ENCODE measurements around the gene NUMBL. TPM values are rescaled to one million over a fixed set of nuclear protein-coding genes. Genes with fewer than 3 reads are reported as not detected.

Gene NUMBL
- total and polyA plus RNA-seq, 9 of the 15 experiments (the other 6 are each of a cell fraction or from before 2014, with no cell fraction given): 0.39 to 38.6 (median 6.6) TPM

GRCh38 chr19:40690693-40691420 lies 406 bp upstream of the NUMBL start (continued):
- TF ChIP-seq ZNF398 (CRISPR knock-in tag; IDR thresholded peaks at IDR 0.05) (no peak), POLR2AphosphoS2 (IDR thresholded peaks at IDR 0.05; ENCODE audit: low read length) (peak; percentile 85; the same call in 1 of the 2 replicates), ZNF511 (CRISPR knock-in tag; IDR thresholded peaks at IDR 0.05) (no peak; the same call in 1 of the 2 replicates), RFX5 (IDR thresholded peaks at IDR 0.05; ENCODE audit: low read depth, low read length) (no peak), ZNF282 (CRISPR knock-in tag; IDR thresholded peaks at IDR 0.05) (0 out of 2 replicates have a peak, but pooled peaks have one; percentile 25), ZNF197 (CRISPR knock-in tag; IDR thresholded peaks at IDR 0.05; ENCODE audit: low read depth) (no peak), ZNF277 (CRISPR knock-in tag; IDR thresholded peaks at IDR 0.05; ENCODE audit: borderline replicate concordance) (no peak), NCOA6 (IDR thresholded peaks at IDR 0.05) (no peak), DIDO1 (tag; IDR thresholded peaks at IDR 0.05; ENCODE audit: low read depth) (no peak), FOXM1 (IDR thresholded peaks at IDR 0.05; ENCODE audit: low read depth) (no peak), FOXM1 (CRISPR knock-in tag; IDR thresholded peaks at IDR 0.05; ENCODE audit: low read depth) (0 out of 2 replicates have a peak, but pooled peaks have one; percentile 29)
- TF ChIP-seq, protein P1, sequence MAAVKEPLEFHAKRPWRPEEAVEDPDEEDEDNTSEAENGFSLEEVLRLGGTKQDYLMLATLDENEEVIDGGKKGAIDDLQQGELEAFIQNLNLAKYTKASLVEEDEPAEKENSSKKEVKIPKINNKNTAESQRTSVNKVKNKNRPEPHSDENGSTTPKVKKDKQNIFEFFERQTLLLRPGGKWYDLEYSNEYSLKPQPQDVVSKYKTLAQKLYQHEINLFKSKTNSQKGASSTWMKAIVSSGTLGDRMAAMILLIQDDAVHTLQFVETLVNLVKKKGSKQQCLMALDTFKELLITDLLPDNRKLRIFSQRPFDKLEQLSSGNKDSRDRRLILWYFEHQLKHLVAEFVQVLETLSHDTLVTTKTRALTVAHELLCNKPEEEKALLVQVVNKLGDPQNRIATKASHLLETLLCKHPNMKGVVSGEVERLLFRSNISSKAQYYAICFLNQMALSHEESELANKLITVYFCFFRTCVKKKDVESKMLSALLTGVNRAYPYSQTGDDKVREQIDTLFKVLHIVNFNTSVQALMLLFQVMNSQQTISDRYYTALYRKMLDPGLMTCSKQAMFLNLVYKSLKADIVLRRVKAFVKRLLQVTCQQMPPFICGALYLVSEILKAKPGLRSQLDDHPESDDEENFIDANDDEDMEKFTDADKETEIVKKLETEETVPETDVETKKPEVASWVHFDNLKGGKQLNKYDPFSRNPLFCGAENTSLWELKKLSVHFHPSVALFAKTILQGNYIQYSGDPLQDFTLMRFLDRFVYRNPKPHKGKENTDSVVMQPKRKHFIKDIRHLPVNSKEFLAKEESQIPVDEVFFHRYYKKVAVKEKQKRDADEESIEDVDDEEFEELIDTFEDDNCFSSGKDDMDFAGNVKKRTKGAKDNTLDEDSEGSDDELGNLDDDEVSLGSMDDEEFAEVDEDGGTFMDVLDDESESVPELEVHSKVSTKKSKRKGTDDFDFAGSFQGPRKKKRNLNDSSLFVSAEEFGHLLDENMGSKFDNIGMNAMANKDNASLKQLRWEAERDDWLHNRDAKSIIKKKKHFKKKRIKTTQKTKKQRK (IDR thresholded peaks at IDR 0.05; ENCODE audit: borderline replicate concordance, low read depth, low read length): no peak
- TF ChIP-seq, protein P2, sequence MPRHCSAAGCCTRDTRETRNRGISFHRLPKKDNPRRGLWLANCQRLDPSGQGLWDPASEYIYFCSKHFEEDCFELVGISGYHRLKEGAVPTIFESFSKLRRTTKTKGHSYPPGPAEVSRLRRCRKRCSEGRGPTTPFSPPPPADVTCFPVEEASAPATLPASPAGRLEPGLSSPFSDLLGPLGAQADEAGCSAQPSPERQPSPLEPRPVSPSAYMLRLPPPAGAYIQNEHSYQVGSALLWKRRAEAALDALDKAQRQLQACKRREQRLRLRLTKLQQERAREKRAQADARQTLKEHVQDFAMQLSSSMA (CRISPR knock-in tag; IDR thresholded peaks at IDR 0.05): no peak
- TF ChIP-seq, protein P3, sequence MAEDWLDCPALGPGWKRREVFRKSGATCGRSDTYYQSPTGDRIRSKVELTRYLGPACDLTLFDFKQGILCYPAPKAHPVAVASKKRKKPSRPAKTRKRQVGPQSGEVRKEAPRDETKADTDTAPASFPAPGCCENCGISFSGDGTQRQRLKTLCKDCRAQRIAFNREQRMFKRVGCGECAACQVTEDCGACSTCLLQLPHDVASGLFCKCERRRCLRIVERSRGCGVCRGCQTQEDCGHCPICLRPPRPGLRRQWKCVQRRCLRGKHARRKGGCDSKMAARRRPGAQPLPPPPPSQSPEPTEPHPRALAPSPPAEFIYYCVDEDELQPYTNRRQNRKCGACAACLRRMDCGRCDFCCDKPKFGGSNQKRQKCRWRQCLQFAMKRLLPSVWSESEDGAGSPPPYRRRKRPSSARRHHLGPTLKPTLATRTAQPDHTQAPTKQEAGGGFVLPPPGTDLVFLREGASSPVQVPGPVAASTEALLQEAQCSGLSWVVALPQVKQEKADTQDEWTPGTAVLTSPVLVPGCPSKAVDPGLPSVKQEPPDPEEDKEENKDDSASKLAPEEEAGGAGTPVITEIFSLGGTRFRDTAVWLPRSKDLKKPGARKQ (CRISPR knock-in tag; IDR thresholded peaks at IDR 0.05): no peak

Data from K562 (cell line).